WTC11 (cell line): ENCODE results near the gene CDYL. TPM values are rescaled to one million over a fixed set of nuclear protein-coding genes. Genes with fewer than 3 reads are reported as not detected.

Experiments used
- ATAC-seq: fragments of 200-7000 bp; cut with Tn5 transposase; 2 replicates; pipeline ENCODE4 v1.10.0; 2021; ENCODE audit warnings: mild to moderate bottlenecking, moderate library complexity
- CTCF ChIA-PET: fragments of 300-600 bp; sonication (Branson Sonifier 250); formaldehyde crosslinking; loops from one replicate; lab custom pipeline; 2021; ENCODE audit warnings: antibody characterized with exemption; lab: Charles Lee
- POLR2A ChIA-PET: fragments of 350-600 bp; sonication (Branson Sonifier 250); formaldehyde crosslinking; loops from one replicate; lab custom pipeline; 2021; ENCODE audit warnings: antibody characterized with exemption; lab: Charles Lee
- DNase-seq: peaks from one replicate; pipeline ENCODE4 v3.0.0; 2021; ENCODE audit warnings: low spot score
- H3K27ac Mint-ChIP-seq: 2 replicates; pipeline ENCODE4 v1.8.0; 2021; ENCODE audit warnings: mixed read lengths
- H3K27me3 Mint-ChIP-seq: 2 replicates; pipeline ENCODE4 v1.8.0; 2021; ENCODE audit warnings: low read depth, mild to moderate bottlenecking, moderate library complexity, mixed read lengths
- H3K36me3 Mint-ChIP-seq: 2 replicates; pipeline ENCODE4 v1.8.0; 2021; ENCODE audit warnings: mixed read lengths
- H3K4me1 Mint-ChIP-seq: 2 replicates; pipeline ENCODE4 v1.8.0; 2022; ENCODE audit warnings: mixed read lengths
- H3K4me3 Mint-ChIP-seq: 2 replicates; pipeline ENCODE4 v1.8.0; 2021; ENCODE audit warnings: mild to moderate bottlenecking, moderate library complexity, mixed read lengths
- H3K9me3 Mint-ChIP-seq: 2 replicates; pipeline ENCODE4 v1.8.0; 2021; ENCODE audit warnings: mixed read lengths
- ARID4B ChIP-seq: sonication (generic); formaldehyde crosslinking; IDR thresholded peaks from 2 replicates; pipeline ENCODE4 v1.8.0; 2023; ENCODE audit warnings: missing genetic modification reagents, mild to moderate bottlenecking, borderline replicate concordance
- CBFB ChIP-seq: sonication (generic); formaldehyde crosslinking; IDR thresholded peaks from 2 replicates; pipeline ENCODE4 v1.8.1; 2022; ENCODE audit warnings: mild to moderate bottlenecking, low read depth, missing genetic modification reagents
- CREM ChIP-seq: sonication (generic); formaldehyde crosslinking; IDR thresholded peaks from 2 replicates; pipeline ENCODE4 v1.8.1; 2022; ENCODE audit warnings: mild to moderate bottlenecking, missing genetic modification reagents, moderate library complexity
- ERG ChIP-seq: fragments of 250-450 bp; sonication (Bioruptor Pico); IDR thresholded peaks from 2 replicates; pipeline ENCODE4 v1.8.0; 2021; ENCODE audit warnings: mild to moderate bottlenecking
- ESRRA ChIP-seq: sonication (generic); formaldehyde crosslinking; IDR thresholded peaks from 2 replicates; pipeline ENCODE4 v1.8.1; 2022; ENCODE audit warnings: mild to moderate bottlenecking, missing genetic modification reagents, borderline replicate concordance
- FOXJ3 ChIP-seq: sonication (generic); formaldehyde crosslinking; IDR thresholded peaks from 2 replicates; pipeline ENCODE4 v1.9.0; 2021; ENCODE audit warnings: missing genetic modification reagents, mild to moderate bottlenecking, borderline replicate concordance
- GTF2I ChIP-seq: fragments of 250-450 bp; sonication (Bioruptor Pico); conservative IDR thresholded peaks from 2 replicates; pipeline ENCODE4 v1.4.0; 2021; ENCODE audit warnings: mild to moderate bottlenecking
- JAZF1 ChIP-seq: fragments of 250-450 bp; sonication (Bioruptor Pico); IDR thresholded peaks from 2 replicates; pipeline ENCODE4 v1.9.0; 2021; ENCODE audit warnings: moderate library complexity, mild to moderate bottlenecking, inconsistent platforms
- MXD4 ChIP-seq: fragments of 250-450 bp; sonication (Bioruptor Pico); IDR thresholded peaks from 2 replicates; pipeline ENCODE4 v1.8.0; 2021; ENCODE audit warnings: mild to moderate bottlenecking, moderate library complexity, borderline replicate concordance
- NFATC4 ChIP-seq: fragments of 250-450 bp; sonication (Bioruptor Pico); IDR thresholded peaks from 2 replicates; pipeline ENCODE4 v1.9.0; 2021; ENCODE audit warnings: mild to moderate bottlenecking
- NR3C1 ChIP-seq: sonication (generic); formaldehyde crosslinking; conservative IDR thresholded peaks from 2 replicates; pipeline ENCODE4 v1.8.1; 2023; ENCODE audit warnings: low read depth, mild to moderate bottlenecking, missing genetic modification reagents
- TCF7 ChIP-seq: sonication (generic); formaldehyde crosslinking; IDR thresholded peaks from 2 replicates; pipeline ENCODE4 v1.8.0; 2022; ENCODE audit warnings: mild to moderate bottlenecking, low read depth, missing genetic modification reagents, moderate library complexity
- ZBTB43 ChIP-seq: sonication (generic); formaldehyde crosslinking; IDR thresholded peaks from 2 replicates; pipeline ENCODE4 v1.8.1; 2023; ENCODE audit warnings: mild to moderate bottlenecking, missing genetic modification reagents
- ZMAT4 ChIP-seq: fragments of 250-450 bp; sonication (Bioruptor Pico); IDR thresholded peaks from 2 replicates; pipeline ENCODE4 v1.9.0; 2021; ENCODE audit warnings: mild to moderate bottlenecking
- ZNF121 ChIP-seq: sonication (generic); formaldehyde crosslinking; IDR thresholded peaks from 2 replicates; pipeline ENCODE4 v1.8.0; 2023; ENCODE audit warnings: missing genetic modification reagents
- ZNF232 ChIP-seq: sonication (generic); formaldehyde crosslinking; IDR thresholded peaks from 2 replicates; pipeline ENCODE4 v1.8.0; 2022; ENCODE audit warnings: mild to moderate bottlenecking, missing genetic modification reagents
- ZNF263 ChIP-seq: sonication (generic); formaldehyde crosslinking; IDR thresholded peaks from 2 replicates; pipeline ENCODE4 v1.8.1; 2022; ENCODE audit warnings: low read depth, mild to moderate bottlenecking, moderate library complexity, missing genetic modification reagents
- total RNA-seq: library from RNA; stranded (reverse); gene quantifications from 3 replicates; pipeline ENCODE4 v1.2.3, GENCODE V29; 2021

The CDYL gene
- total RNA-seq, 1 experiment from 2014 or later, result 92.0 TPM

- no peak overlapping the region; the same call in 1 of the 2 replicates for H3K27ac Mint-ChIP-seq
- no peak for DNase-seq
- H3K4me1 Mint-ChIP-seq, result peaks cover 57% of the 10 kb centered on the region
- ChIA-PET POLR2A (no interaction called here), CTCF (interaction anchor here (0.9 to 1.0 kb wide), 2 partner anchors 8 to 20 kb away, joined by 3 to 4 read pairs; no protein-coding TSS in a partner anchor)
- no peak for ATAC-seq
- no peak overlapping the region for H3K4me3 Mint-ChIP-seq
- H3K9me3 Mint-ChIP-seq, result 0 out of 2 replicates have a peak, but pooled peaks cover 3% of the 10 kb centered on the region
- H3K36me3 Mint-ChIP-seq, result peaks cover 13% of the 10 kb centered on the region
- H3K27me3 Mint-ChIP-seq, result no peaks in the 10 kb centered on the region
- TF ChIP-seq ZMAT4 (CRISPR knock-in tag), result no peak
- no peak for TF ChIP-seq MXD4 (CRISPR knock-in tag)
- TF ChIP-seq NR3C1 (CRISPR knock-in tag), result no peak
- TF ChIP-seq ERG (CRISPR knock-in tag), result no peak
- no peak for TF ChIP-seq GTF2I
- no peak for TF ChIP-seq JAZF1 (CRISPR knock-in tag)
- no peak for TF ChIP-seq ARID4B (CRISPR knock-in tag)
These were observed 128.3 kb downstream of the CDYL start for GRCh38 chr6:4904461-4905025.

GRCh38 chr6:4905826-4906225 lies 129.6 kb downstream of the CDYL start:
- ATAC-seq (no peak), DNase-seq (no peak)
- no peaks in the 10 kb centered on the region for H3K9me3 Mint-ChIP-seq
- H3K36me3 Mint-ChIP-seq, result peaks cover 8% of the 10 kb centered on the region
- H3K4me3 Mint-ChIP-seq, result no peak overlapping the region
- CTCF ChIA-PET, result interaction anchor here (0.6 kb wide), 1 partner anchor 1057 kb away, joined by 3 read pairs; the partner anchor contains the start of gene FAM50B
- H3K27ac Mint-ChIP-seq, result peak overlapping the region; percentile 19; the same call in 1 of the 2 replicates
- H3K4me1 Mint-ChIP-seq, result peaks cover 60% of the 10 kb centered on the region
- no peaks in the 10 kb centered on the region for H3K27me3 Mint-ChIP-seq
- POLR2A ChIA-PET, result no interaction called here
- no peak for TF ChIP-seq ZNF121 (CRISPR knock-in tag)

- Mint-ChIP-seq H3K36me3 (peaks cover 8% of the 10 kb centered on the region), H3K27me3 (no peaks in the 10 kb centered on the region), H3K4me3 (no peak overlapping the region), H3K4me1 (peaks cover 57% of the 10 kb centered on the region), H3K9me3 (no peaks in the 10 kb centered on the region)
- CTCF ChIA-PET, result interaction anchor here (0.6 to 2.0 kb wide), 2 partner anchors 51 to 1058 kb away, joined by 3 to 5 read pairs; partner anchors contain the start of gene FAM50B
- TF ChIP-seq FOXJ3 (CRISPR knock-in tag), result no peak
- no peak for TF ChIP-seq NFATC4 (CRISPR knock-in tag)
- no peak for TF ChIP-seq CREM (CRISPR knock-in tag)
- no peak for TF ChIP-seq CBFB (CRISPR knock-in tag)
- no peak for TF ChIP-seq ZBTB43
- no peak for TF ChIP-seq ZNF232
- no peak for TF ChIP-seq ESRRA (CRISPR knock-in tag)
- TF ChIP-seq ZNF263 (CRISPR knock-in tag), result no peak
- TF ChIP-seq TCF7 (CRISPR knock-in tag), result no peak
- TF ChIP-seq, all 79 proteins: peak for 0
- POLR2A ChIA-PET, result interaction anchor here (1.2 kb wide), 1 partner anchor 10 kb away, joined by 3 read pairs; no protein-coding TSS in a partner anchor
- DNase-seq, result no peak
- ATAC-seq, result no peak
- peak overlapping the region; percentile 69 for H3K27ac Mint-ChIP-seq
These were observed 130.4 kb downstream of the CDYL start for GRCh38 chr6:4906293-4907276.
